Stomach (tissue), 9 donors: Measurements from ENCODE around the gene FAM107B. TPM values are rescaled to one million over a fixed set of nuclear protein-coding genes. Genes with fewer than 3 reads are reported as not detected.

ENCODE experiments used
- DNase-seq, 2 donors: peaks; one replicate each; pipeline versions ENCODE4 v3.0.0 to v3.0.0-alpha.2; 2013 to 2019
- H3K27ac ChIP-seq, 5 donors: fragments of 200-600 bp in 4 of 5; sonication (generic) in 4 of 5; one replicate each; pipeline ENCODE4 v1.5.1; 2013 to 2019; ENCODE audit warnings: mild to moderate bottlenecking in 1 of 5, moderate library complexity in 1 of 5
- H3K27me3 ChIP-seq, 3 donors: fragments of 200-600 bp; sonication (generic); one replicate each; pipeline ENCODE4 v1.5.1; 2017 to 2019; ENCODE audit warnings: mixed run types in 1 of 3
- H3K36me3 ChIP-seq, 4 donors: fragments of 200-600 bp; sonication (generic); 1 replicate in 3 of 4; 2 replicates in 1 of 4; pipeline ENCODE4 v1.5.1; 2016 to 2019
- H3K4me1 ChIP-seq, 4 donors: fragments of 200-600 bp; sonication (generic); one replicate each; pipeline ENCODE4 v1.5.1; 2016 to 2019
- H3K4me3 ChIP-seq, 4 donors: fragments of 200-600 bp; sonication (generic) in 3 of 4; one replicate each; pipeline ENCODE4 v1.5.1; 2016 to 2019; ENCODE audit warnings: mild to moderate bottlenecking in 1 of 4
- H3K9me3 ChIP-seq, 4 donors: fragments of 200-600 bp; sonication (generic); one replicate each; pipeline ENCODE4 v1.5.1; 2016 to 2019
- EP300 ChIP-seq: sonication (generic); formaldehyde crosslinking; IDR thresholded peaks from one replicate; pipeline ENCODE4 v1.6.1; 2017; ENCODE audit warnings: antibody characterized with exemption
- POLR2A ChIP-seq, 4 donors: fragments of 450-650 bp; IDR thresholded peaks; one replicate each; pipeline ENCODE4 v1.6.1; 2016; ENCODE audit warnings: antibody characterized with exemption in 4 of 4, control low read depth in 2 of 4, mild to moderate bottlenecking in 1 of 4, moderate library complexity in 1 of 4
- POLR2AphosphoS5 ChIP-seq, 3 donors: sonication (generic); formaldehyde crosslinking; IDR thresholded peaks; one replicate each; pipeline ENCODE4 v1.6.1; 2016; ENCODE audit warnings: antibody characterized with exemption in 3 of 3
- WGBS, 5 donors: extraction: QIAGEN DNeasy Blood & Tissue Kit in 3 of 5; methylation state at CpG; one replicate each; pipeline versions ENCODE4 v1.1.5 to v1.1.7; 2013 to 2018; 5-methylcytosine and 5-hydroxymethylcytosine counted together
- intact Hi-C: fragments of 100-400 bp; cut with DNase I; formaldehyde crosslinking; loops from one replicate; pipeline ENCODE4 v1.15.1; 2023; ENCODE audit warnings: low total_unique reads
- polyA plus RNA-seq, 3 donors: library from polyadenylated mRNA; stranded (reverse); fragments of 200-250 nt; gene quantifications; one replicate each; pipeline ENCODE4 v1.2.3, GENCODE V29; 2013
- total RNA-seq, 5 donors: library from RNA; depleted of rRNA; stranded (reverse); fragments of >200 nt; gene quantifications; one replicate each; pipeline versions ENCODE4 v1.1.0 to v1.2.3, GENCODE V29; 2014 to 2016
- TF ChIP-seq, protein P1 (sequence below), 7 experiments: fragments of 450-650 bp in 4 of 7; fragments of 200-600 bp in 3 of 7; sonication (generic) in 3 of 7; IDR thresholded peaks; one replicate each; pipeline ENCODE4 v1.5.1; 2016 to 2019; ENCODE audit warnings: antibody characterized with exemption in 7 of 7, control low read depth in 2 of 7, mild to moderate bottlenecking in 1 of 7
- donor health status: healthy with polysubstance abuse.
- donor health status: Bipolar disorder and iron deficiency.
- donor health status: healthy.

FAM107B gene
- total and polyA plus RNA-seq, 8 donors, result 18.7 to 397 (median 160) TPM

DNA sequence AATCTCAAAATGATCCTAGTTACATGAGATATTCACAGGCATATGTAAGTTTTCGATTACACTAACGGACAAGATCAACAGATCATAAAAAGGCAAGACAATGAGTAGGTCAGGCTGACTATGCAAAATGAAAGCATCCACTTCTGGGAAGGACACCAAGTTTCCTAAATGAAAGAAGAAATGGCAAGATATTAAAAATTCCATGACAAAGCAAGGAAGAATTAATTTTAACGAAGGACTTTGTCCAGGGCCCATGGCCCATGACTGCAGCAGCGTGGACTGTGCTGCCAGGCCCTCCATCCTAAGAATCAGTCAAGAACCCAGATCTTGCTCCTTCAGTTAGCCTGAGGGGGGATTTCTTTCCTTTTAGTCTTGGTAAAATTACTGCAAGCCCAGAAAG, 261.6 kb downstream of the FAM107B start:
- 78 to 94% (median 87%) methylated on average over 4 of the region's 4 CpGs for WGBS, 5 donors
- no peak overlapping the region for H3K27ac ChIP-seq
- DNase-seq, result no peak
- intact Hi-C loops, result no loop called here
- TF ChIP-seq POLR2A (IDR thresholded peaks at IDR 0.05) (no peak), POLR2AphosphoS5 (IDR thresholded peaks at IDR 0.05) (no peak), EP300 (no peak)
- TF ChIP-seq, protein P1, sequence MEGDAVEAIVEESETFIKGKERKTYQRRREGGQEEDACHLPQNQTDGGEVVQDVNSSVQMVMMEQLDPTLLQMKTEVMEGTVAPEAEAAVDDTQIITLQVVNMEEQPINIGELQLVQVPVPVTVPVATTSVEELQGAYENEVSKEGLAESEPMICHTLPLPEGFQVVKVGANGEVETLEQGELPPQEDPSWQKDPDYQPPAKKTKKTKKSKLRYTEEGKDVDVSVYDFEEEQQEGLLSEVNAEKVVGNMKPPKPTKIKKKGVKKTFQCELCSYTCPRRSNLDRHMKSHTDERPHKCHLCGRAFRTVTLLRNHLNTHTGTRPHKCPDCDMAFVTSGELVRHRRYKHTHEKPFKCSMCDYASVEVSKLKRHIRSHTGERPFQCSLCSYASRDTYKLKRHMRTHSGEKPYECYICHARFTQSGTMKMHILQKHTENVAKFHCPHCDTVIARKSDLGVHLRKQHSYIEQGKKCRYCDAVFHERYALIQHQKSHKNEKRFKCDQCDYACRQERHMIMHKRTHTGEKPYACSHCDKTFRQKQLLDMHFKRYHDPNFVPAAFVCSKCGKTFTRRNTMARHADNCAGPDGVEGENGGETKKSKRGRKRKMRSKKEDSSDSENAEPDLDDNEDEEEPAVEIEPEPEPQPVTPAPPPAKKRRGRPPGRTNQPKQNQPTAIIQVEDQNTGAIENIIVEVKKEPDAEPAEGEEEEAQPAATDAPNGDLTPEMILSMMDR (IDR thresholded peaks at IDR 0.05), result no peak
- H3K9me3 ChIP-seq, result no peaks in the 10 kb centered on the region
- H3K4me3 ChIP-seq, result no peak overlapping the region
- no peaks in the 10 kb centered on the region for H3K4me1 ChIP-seq
- H3K27me3 ChIP-seq, result no peaks in the 10 kb centered on the region
- H3K36me3 ChIP-seq, result peaks cover under 1 to 56% (median 38%) of the 10 kb centered on the region in 4 donors

- H3K36me3 ChIP-seq, result peaks cover 0 to 35% (median 22%) of the 10 kb centered on the region in 4 donors
- WGBS, 5 donors, result 52 to 62% (median 58%) methylated on average over 2 of the region's 2 CpGs
- intact Hi-C loops, result no loop called here
- no peaks in the 10 kb centered on the region for H3K4me1 ChIP-seq
- no peak overlapping the region for H3K4me3 ChIP-seq
- no peak overlapping the region for H3K27ac ChIP-seq
- no peaks in the 10 kb centered on the region for H3K9me3 ChIP-seq
- H3K27me3 ChIP-seq, result no peaks in the 10 kb centered on the region
- no peak for DNase-seq
- TF ChIP-seq POLR2A (IDR thresholded peaks at IDR 0.05) (no peak), EP300 (no peak), POLR2AphosphoS5 (IDR thresholded peaks at IDR 0.05) (no peak)
- TF ChIP-seq, protein P1 (IDR thresholded peaks at IDR 0.05), result no peak
Observed at GRCh38 chr10:14510346-14510745, 264.4 kb downstream of the FAM107B start.

- no peak overlapping the region for H3K27ac ChIP-seq
- TF ChIP-seq POLR2AphosphoS5 (IDR thresholded peaks at IDR 0.05), result no peak
- no peak for TF ChIP-seq EP300
- TF ChIP-seq POLR2A (IDR thresholded peaks at IDR 0.05), result no peak
- TF ChIP-seq, protein P1 (IDR thresholded peaks at IDR 0.05), result no peak
- H3K27me3 ChIP-seq, result no peaks in the 10 kb centered on the region
- H3K4me1 ChIP-seq, result no peaks in the 10 kb centered on the region
- no peak overlapping the region for H3K4me3 ChIP-seq
- WGBS, 5 donors, result 93 to 98% (median 97%) methylated on average over 14 of the region's 14 CpGs
- no peaks in the 10 kb centered on the region for H3K9me3 ChIP-seq
- no peak for DNase-seq
- peaks cover 0 to 35% (median 22%) of the 10 kb centered on the region in 4 donors for H3K36me3 ChIP-seq
- intact Hi-C loops, result loop anchor here (10.0 kb wide), 1 partner anchor 316 kb away; no protein-coding TSS in a partner anchor
Observed at GRCh38 chr10:14508725-14509124, 266.0 kb downstream of the FAM107B start.

GRCh38 chr10:14507781-14508180, 266.9 kb downstream of the FAM107B start:
- no peak overlapping the region for H3K27ac ChIP-seq
- no peak overlapping the region for H3K4me3 ChIP-seq
- DNase-seq, result no peak
- H3K36me3 ChIP-seq, result peaks cover 0 to 31% (median 22%) of the 10 kb centered on the region in 4 donors
- WGBS, 5 donors, result 54 to 69% (median 65%) methylated on average over 4 of the region's 4 CpGs
- H3K4me1 ChIP-seq, result no peaks in the 10 kb centered on the region
- TF ChIP-seq POLR2AphosphoS5 (IDR thresholded peaks at IDR 0.05), result no peak
- no peak for TF ChIP-seq EP300
- TF ChIP-seq, protein P1 (IDR thresholded peaks at IDR 0.05), result no peak
- no peaks in the 10 kb centered on the region for H3K9me3 ChIP-seq
- intact Hi-C loops, result loop anchor here (10.0 kb wide), 1 partner anchor 317 kb away; no protein-coding TSS in a partner anchor
- no peaks in the 10 kb centered on the region for H3K27me3 ChIP-seq
